Measurements from ENCODE around the gene CDC27.
"Not testable (repeated sequence)": the region's sequence is repeated elsewhere in the genome, so short reads cannot be mapped to it uniquely, and the experiment has no call there.

The CDC27 gene

GRCh38 chr17:47072886-47073285, 116.2 kb downstream of the CDC27 start:
- DNase-seq (ENCODE audit: low spot score) (no peak), FAIRE-seq (no peak)

DNA sequence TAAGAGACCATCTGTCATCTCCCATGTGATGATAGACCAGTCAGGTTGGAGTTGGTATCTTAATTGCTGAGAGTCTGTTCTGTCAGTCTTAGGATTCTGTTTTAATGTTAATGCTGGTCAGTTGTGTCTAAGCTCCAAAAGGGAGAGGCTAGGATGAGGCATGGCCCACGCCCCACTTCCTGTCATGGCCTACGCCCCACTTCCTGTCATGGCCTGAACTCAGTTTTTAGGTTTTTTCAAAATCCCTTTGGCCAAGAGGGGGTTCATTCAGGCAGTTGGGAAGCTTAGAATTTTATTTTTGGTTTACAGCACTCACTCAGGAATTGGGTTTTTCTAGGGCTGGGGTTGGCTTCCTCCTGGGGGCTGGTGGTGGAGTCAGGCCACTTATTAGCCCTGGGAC, 117.9 kb downstream of the CDC27 start:
- FAIRE-seq; DNase-seq (ENCODE audit: low spot score): not testable (repeated sequence)

DNA sequence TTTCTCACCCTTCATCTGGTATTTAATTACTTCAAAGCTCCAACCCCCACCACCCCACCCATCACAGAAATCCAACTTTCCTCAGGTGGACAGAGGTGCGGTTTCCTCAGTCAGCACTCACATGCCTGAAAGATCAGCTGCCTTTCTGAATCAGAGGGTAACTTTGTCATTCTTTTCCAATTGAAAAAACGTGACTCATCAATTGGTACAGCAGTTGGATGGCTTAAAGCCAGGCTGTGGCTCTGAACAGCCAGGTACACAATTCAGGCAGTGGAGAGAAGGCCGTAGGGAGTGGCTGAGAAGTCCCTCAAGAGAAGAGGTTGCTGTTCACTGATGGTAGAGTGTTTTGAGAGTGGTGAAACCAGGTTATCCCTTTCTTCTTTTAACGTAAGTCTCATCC, 118.8 kb downstream of the CDC27 start:
- FAIRE-seq: peak; percentile 79
- peak; percentile 65 for DNase-seq (ENCODE audit: low spot score)
